ENCODE measurements around the gene BCAS1.

GRCh38 chr20:53916173-53916512, 154.3 kb downstream of the BCAS1 start:
- TF ChIP-seq CTCF (IDR thresholded peaks at IDR 0.05; ENCODE audit: insufficient read depth, low read length) = no peak
- no peak for TF ChIP-seq REST (IDR thresholded peaks at IDR 0.05; ENCODE audit: insufficient replicate concordance, low read depth)
- TF ChIP-seq SPI1 (IDR thresholded peaks at IDR 0.05; ENCODE audit: borderline replicate concordance, low read depth) = no peak
- TF ChIP-seq GABPA (IDR thresholded peaks at IDR 0.05; ENCODE audit: low read depth) = no peak
